GM10266 (cell line): ENCODE measurements around the gene ARHGEF25.
"Not testable (repeated sequence)": the region's sequence is repeated elsewhere in the genome, so short reads cannot be mapped to it uniquely, and the experiment has no call there.

Experiments
- DNase-seq: peaks from one replicate; pipeline ENCODE4 v3.0.0; 2012; ENCODE audit errors: extremely low spot score
- TF ChIP-seq, protein P1 (sequence below): IDR thresholded peaks from 2 replicates; pipeline ENCODE4 v1.5.1; 2012; ENCODE audit warnings: mild to moderate bottlenecking, low read depth; ENCODE audit not compliant: control insufficient read depth, insufficient read depth; ENCODE audit errors: missing control alignments

The ARHGEF25 gene

GRCh38 chr12:57586128-57586527, 25.1 kb upstream of the ARHGEF25 start:
- no peak for DNase-seq
- TF ChIP-seq, protein P1, sequence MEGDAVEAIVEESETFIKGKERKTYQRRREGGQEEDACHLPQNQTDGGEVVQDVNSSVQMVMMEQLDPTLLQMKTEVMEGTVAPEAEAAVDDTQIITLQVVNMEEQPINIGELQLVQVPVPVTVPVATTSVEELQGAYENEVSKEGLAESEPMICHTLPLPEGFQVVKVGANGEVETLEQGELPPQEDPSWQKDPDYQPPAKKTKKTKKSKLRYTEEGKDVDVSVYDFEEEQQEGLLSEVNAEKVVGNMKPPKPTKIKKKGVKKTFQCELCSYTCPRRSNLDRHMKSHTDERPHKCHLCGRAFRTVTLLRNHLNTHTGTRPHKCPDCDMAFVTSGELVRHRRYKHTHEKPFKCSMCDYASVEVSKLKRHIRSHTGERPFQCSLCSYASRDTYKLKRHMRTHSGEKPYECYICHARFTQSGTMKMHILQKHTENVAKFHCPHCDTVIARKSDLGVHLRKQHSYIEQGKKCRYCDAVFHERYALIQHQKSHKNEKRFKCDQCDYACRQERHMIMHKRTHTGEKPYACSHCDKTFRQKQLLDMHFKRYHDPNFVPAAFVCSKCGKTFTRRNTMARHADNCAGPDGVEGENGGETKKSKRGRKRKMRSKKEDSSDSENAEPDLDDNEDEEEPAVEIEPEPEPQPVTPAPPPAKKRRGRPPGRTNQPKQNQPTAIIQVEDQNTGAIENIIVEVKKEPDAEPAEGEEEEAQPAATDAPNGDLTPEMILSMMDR, result no peak

- no peak for DNase-seq
- TF ChIP-seq, protein P1, result no peak
Observed at GRCh38 chr12:57586832-57587429, 24.3 kb upstream of the ARHGEF25 start.

- not testable (repeated sequence) for DNase-seq
Observed at GRCh38 chr12:57588951-57589610, 22.2 kb upstream of the ARHGEF25 start.

DNA sequence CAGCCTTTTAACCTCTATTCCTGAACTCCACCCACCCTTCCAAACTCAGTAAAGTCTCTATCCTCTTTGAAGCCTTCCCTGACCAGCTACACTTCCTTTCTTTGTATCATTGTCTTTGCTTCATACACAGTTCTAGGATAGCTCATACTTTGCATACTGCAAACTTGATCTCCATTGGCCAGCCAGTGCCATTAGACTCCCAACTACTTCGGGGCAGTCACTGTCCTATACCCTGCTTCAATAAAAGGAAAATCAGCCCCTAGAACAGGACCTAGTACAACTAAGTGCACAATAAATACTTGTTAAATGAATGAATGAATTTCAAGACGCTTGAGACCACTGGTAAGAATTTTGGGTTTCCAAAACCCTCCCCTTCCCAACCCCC, 20.8 kb upstream of the ARHGEF25 start:
- TF ChIP-seq, protein P1, result no peak

GRCh38 chr12:57590864-57591781, 20.1 kb upstream of the ARHGEF25 start, which contains the start of gene PIP4K2C:
TSS of gene PIP4K2C (plus strand) at chr12:57591192. CDS start at chr12:57591290, 98 bp downstream.
- TF ChIP-seq, protein P1, result no peak

More for the DNA sequence above, 20.8 kb upstream of the ARHGEF25 start:
- DNase-seq, result no peak

DNA sequence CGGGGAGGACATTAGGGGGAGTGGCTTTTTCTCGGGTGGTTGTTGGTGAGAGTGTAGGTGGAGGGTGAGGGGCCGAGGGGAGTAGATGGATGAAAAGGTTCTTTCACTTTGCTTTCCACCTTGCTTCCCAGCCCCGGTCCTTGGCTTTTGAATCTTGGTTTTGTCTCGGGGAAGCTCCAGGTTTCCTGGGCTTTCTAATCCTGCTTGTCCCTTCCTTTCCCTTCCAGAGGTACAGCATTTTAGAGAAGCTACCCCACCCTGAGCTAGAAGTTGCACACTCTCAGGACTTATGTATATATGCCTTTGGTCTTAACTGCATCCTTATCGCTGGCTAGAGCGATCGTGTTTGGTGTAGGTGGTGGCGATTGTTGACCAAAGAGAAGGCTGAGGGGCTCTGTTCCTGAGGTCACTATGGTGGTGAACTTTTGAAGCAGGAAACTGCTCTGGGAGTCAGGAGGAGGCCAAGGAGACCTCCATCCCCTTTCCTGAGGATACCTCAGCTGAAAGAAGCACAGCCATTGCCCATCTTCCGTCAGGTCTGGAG, 19.4 kb upstream of the ARHGEF25 start:
- TF ChIP-seq, protein P1, result no peak

More at GRCh38 chr12:57590864-57591781, 20.1 kb upstream of the ARHGEF25 start, which contains the start of gene PIP4K2C:
- peak; percentile 94 for DNase-seq

GRCh38 chr12:57592551-57593165, 18.6 kb upstream of the ARHGEF25 start:
- DNase-seq, result no peak
- TF ChIP-seq, protein P1, result no peak

More for the DNA sequence above, 19.4 kb upstream of the ARHGEF25 start:
- DNase-seq, result no peak
